Measurements from ENCODE around the gene CUL9. TPM values are rescaled to one million over a fixed set of nuclear protein-coding genes. Genes with fewer than 3 reads are reported as not detected.

Gene CUL9
- polyA plus RNA-seq, 3 donors, result 2.9 to 68.8 (median 3.8) TPM

- peaks cover 19% of the 10 kb centered on the region for H3K4me1 Mint-ChIP-seq
- no peak for DNase-seq
- no peaks in the 10 kb centered on the region for H4K20me1 ChIP-seq (ENCODE audit: insufficient read depth, low read length)
- no peak overlapping the region for H3K9ac ChIP-seq (ENCODE audit: insufficient read depth, low read length, poor library complexity, severe bottlenecking)
- no peak overlapping the region for H3K27ac Mint-ChIP-seq
- H3K27ac ChIP-seq (ENCODE audit: low read depth in 1 of 2, low read length in 2 of 2), result no peak overlapping the region
- H3K9me3 Mint-ChIP-seq, result no peaks in the 10 kb centered on the region
- H3K27me3 ChIP-seq (ENCODE audit: control insufficient read depth in 2 of 2, insufficient read depth in 2 of 2, low read length in 2 of 2), result peaks cover 0 to 9% of the 10 kb centered on the region in 2 donors
- no peak overlapping the region for H3K4me3 ChIP-seq (replicated peaks in 1 of 3; ENCODE audit: low read depth in 2 of 3, low read length in 3 of 3)
- H2AFZ ChIP-seq (ENCODE audit: insufficient read depth, low read depth, low read length, poor library complexity, severe bottlenecking), result peak overlapping the region; percentile 9
- no peak for TF ChIP-seq CTCF (IDR thresholded peaks at IDR 0.05)
- no CpG with 5 or more reads among the region's 4 CpGs for WGBS (ENCODE audit: insufficient coverage)
- H3K36me3 Mint-ChIP-seq, result no peaks in the 10 kb centered on the region
- no peaks in the 10 kb centered on the region for H3K9me3 ChIP-seq (replicated peaks in 1 of 2; ENCODE audit: control insufficient read depth in 1 of 2, insufficient read depth in 1 of 2, low read length in 2 of 2)
- no peaks in the 10 kb centered on the region for H3K36me3 ChIP-seq (replicated peaks in 1 of 2; ENCODE audit: control insufficient read depth in 1 of 2, insufficient read depth in 2 of 2, low read length in 2 of 2)
- H3K4me3 Mint-ChIP-seq, result peak overlapping the region in 1 of 2 donors; percentile 56
- no peaks in the 10 kb centered on the region for H3K79me2 ChIP-seq (ENCODE audit: insufficient read depth, low read length)
- peaks cover 11 to 18% (median 12%) of the 10 kb centered on the region in 3 donors for H3K27me3 Mint-ChIP-seq (ENCODE audit: low read depth in 3 of 3)
- intact Hi-C loops (cut with micrococcal nuclease), result no loop called here
- no peak overlapping the region for H3K4me2 ChIP-seq (replicated peaks; ENCODE audit: extremely low read depth, low read length, poor library complexity, severe bottlenecking)
- H3K4me1 ChIP-seq (ENCODE audit: control insufficient read depth in 1 of 2, insufficient read depth in 2 of 2, low read length in 2 of 2), result peaks cover 11 to 16% of the 10 kb centered on the region in 2 donors
Measured at GRCh38 chr6:43231053-43231452, 49.1 kb downstream of the CUL9 start.

GRCh38 chr6:43231735-43232450 lies 49.9 kb downstream of the CUL9 start:
- Histone ChIP-seq H3K27me3 (ENCODE audit: control insufficient read depth in 2 of 2, insufficient read depth in 2 of 2, low read length in 2 of 2) (peaks cover 0 to 12% of the 10 kb centered on the region in 2 donors), H4K20me1 (ENCODE audit: insufficient read depth, low read length) (no peaks in the 10 kb centered on the region), H3K4me2 (replicated peaks; ENCODE audit: extremely low read depth, low read length, poor library complexity, severe bottlenecking) (no peak overlapping the region), H3K9me3 (replicated peaks in 1 of 2; ENCODE audit: control insufficient read depth in 1 of 2, insufficient read depth in 1 of 2, low read length in 2 of 2) (no peaks in the 10 kb centered on the region), H3K9ac (ENCODE audit: insufficient read depth, low read length, poor library complexity, severe bottlenecking) (no peak overlapping the region), H3K79me2 (ENCODE audit: insufficient read depth, low read length) (no peaks in the 10 kb centered on the region), H3K4me3 (replicated peaks in 1 of 3; ENCODE audit: low read depth in 2 of 3, low read length in 3 of 3) (no peak overlapping the region), H3K4me1 (ENCODE audit: control insufficient read depth in 1 of 2, insufficient read depth in 2 of 2, low read length in 2 of 2) (peaks cover 11 to 16% of the 10 kb centered on the region in 2 donors), H3K36me3 (replicated peaks in 1 of 2; ENCODE audit: control insufficient read depth in 1 of 2, insufficient read depth in 2 of 2, low read length in 2 of 2) (no peaks in the 10 kb centered on the region), H3K27ac (ENCODE audit: low read depth in 1 of 2, low read length in 2 of 2) (no peak overlapping the region), H2AFZ (ENCODE audit: insufficient read depth, low read depth, low read length, poor library complexity, severe bottlenecking) (no peak overlapping the region)
- Mint-ChIP-seq H3K9me3 (no peaks in the 10 kb centered on the region), H3K4me1 (peaks cover 19% of the 10 kb centered on the region), H3K27ac (peak overlapping the region in 1 of 7 donors; percentile 37), H3K27me3 (ENCODE audit: low read depth in 3 of 3) (peaks cover 11 to 26% (median 12%) of the 10 kb centered on the region in 3 donors), H3K4me3 (no peak overlapping the region), H3K36me3 (no peaks in the 10 kb centered on the region)
- intact Hi-C loops (cut with micrococcal nuclease), result no loop called here
- no peak for DNase-seq
- TF ChIP-seq CTCF (IDR thresholded peaks at IDR 0.05), result no peak
- WGBS (ENCODE audit: insufficient coverage), result 65% methylated on average over 3 of the region's 3 CpGs

All from CD14-positive monocyte (primary cell).